Stimulated activated CD4-positive, alpha-beta T cell treated with anti-CD3 and anti-CD28 coated beads, Interleukin-1b, Interleukin-23, amount 100 ng/mL, for 1 hour (primary cell): ENCODE measurements around the gene KIF5C.

Experiments used
- DNase-seq, 2 donors: peaks; one replicate each; pipeline ENCODE4 v3.0.0-alpha.2; 2020; ENCODE audit warnings: low read depth in 2 of 2

The KIF5C gene

GRCh38 chr2:148887350-148888002 is 12.4 kb downstream of the KIF5C start:
- DNase-seq: no peak

GRCh38 chr2:148888003-148888501 is 13.0 kb downstream of the KIF5C start:
- no peak for DNase-seq

DNA sequence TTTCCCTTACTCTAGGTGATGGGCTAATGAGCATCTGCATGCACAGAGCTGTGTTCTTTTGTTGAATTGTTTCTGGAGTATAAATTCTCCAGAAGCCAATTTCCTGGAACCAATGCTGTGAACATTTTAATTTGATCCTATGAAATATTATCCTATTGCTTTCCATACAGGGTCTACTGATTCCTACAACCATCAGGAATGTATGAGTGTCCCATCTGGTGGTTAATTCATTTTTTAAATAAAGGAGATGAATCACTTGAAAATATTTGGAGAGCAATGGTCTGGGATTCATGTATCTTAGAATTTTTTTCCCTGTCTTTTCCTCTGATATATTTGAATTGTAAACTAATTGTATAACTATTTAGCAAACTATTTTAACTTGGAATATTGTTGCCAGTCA is 14.0 kb downstream of the KIF5C start:
- no peak for DNase-seq

GRCh38 chr2:148893906-148894305 is 18.9 kb downstream of the KIF5C start:
- DNase-seq: no peak

DNA sequence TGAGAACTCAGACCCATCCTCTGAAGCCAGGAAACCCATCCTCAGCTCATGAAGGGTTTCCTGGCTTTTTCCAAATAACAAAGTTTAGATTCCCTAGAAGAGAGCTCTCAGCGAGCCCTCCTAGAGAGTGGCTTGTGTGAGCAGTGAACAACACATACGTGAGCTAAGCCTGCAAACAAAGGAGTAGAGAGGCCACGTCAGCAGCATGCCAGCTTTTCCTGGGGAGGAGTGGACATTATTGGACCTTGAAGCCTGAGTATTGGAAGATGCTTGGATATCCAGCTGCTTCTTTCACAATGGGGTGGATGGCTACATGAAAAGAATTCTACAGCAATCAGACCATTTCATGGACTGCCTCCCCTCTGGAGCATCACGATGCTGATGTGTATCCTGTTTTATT is 21.1 kb downstream of the KIF5C start:
- no peak for DNase-seq

GRCh38 chr2:148899638-148900318 is 24.8 kb downstream of the KIF5C start:
- DNase-seq: no peak

GRCh38 chr2:148900350-148900837 is 25.4 kb downstream of the KIF5C start:
- DNase-seq: no peak

DNA sequence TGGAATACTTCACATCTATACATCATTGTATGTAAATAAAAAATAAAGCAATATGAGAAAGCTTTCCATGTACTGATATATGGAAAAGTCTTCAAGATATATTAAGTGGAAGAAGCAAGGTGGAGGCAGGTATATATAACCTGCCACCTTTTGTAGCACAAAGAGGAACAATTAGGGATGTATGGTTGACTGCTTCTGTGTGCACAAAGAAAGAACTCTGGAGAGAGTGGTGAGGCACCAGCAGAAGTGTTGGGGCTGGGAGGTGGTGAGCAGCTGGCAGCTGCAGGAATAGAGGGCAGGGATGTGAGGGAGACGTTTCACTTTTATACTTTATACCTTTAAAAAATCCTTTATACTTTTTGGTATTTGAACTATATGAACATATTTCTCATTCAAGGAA is 26.1 kb downstream of the KIF5C start:
- DNase-seq: no peak

DNA sequence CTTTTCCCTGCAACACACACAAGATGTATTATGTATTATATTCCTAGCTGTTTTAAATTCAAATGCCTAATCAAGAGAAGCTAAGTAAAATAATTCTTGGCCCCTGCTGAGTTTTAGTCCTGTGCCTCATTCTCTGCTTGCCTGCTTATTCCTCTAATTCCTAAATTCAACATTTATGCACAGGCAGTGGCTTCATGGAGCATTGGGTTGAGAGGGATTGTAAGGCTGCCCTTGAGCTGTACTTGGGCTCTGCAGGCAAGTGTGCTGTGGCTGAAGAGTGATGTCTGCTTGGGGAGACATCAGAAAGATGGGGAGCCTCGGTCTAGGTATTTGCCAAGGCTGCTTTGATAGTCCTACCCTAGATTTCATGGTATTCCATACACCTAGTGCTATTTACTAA is 27.8 kb downstream of the KIF5C start:
- DNase-seq: no peak

DNA sequence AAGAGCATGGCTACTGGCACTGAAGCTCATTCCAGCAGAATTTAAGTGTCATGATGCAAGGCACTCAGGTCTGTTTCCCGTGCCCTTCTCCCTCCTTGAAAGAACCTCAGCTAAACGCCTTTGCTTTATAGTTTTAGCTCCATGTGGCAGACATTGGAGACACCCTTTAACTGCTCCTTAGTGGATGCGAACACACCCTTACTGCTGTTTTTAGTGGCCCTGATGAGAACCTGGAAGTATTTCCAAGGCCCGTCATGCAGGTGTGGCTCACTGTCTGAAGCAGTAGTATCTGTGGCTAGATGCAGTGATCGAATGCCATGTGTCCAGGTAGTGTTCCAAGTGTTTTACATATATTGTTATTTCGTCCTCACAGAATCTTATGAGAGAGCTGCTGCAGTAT is 28.3 kb downstream of the KIF5C start:
- no peak for DNase-seq

DNA sequence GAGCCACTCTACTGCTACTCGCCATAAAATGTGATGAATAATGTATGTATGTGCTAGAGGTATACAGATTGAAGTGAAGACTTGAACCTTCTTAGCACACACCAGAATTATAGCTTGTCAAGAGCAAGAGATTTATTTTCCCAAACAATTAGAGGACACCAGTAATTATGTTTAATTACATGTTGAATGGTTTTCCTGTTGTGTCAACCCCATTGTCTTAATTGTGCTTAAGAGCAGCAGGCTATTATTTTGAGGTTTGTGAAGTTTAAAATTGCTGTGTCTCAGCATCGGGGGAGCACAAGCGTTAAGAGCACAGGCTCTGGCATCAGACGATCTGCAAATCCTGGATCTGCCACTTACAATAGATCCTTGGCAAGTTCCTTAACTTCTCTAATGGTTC is 29.0 kb downstream of the KIF5C start:
- DNase-seq: no peak

DNA sequence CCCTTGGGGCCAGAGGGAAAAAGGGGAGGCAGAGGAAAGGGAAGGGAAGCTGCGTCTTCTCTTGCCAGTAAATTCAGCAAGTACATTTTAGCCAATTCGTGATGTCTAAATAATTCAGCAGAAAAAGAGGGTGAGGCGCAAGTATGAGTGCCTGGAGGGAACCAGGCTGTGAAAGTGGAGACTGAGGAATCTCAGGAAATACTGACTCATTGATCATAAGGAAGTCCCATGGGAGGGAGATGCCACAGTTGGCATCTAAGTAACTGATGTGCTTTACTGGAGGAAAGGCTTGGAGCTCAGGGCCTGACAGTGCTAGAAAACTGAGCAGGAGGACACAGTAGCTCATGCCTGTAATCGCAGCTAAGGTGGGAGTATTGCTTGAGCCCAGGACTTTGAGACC is 31.1 kb downstream of the KIF5C start:
- DNase-seq: no peak

DNA sequence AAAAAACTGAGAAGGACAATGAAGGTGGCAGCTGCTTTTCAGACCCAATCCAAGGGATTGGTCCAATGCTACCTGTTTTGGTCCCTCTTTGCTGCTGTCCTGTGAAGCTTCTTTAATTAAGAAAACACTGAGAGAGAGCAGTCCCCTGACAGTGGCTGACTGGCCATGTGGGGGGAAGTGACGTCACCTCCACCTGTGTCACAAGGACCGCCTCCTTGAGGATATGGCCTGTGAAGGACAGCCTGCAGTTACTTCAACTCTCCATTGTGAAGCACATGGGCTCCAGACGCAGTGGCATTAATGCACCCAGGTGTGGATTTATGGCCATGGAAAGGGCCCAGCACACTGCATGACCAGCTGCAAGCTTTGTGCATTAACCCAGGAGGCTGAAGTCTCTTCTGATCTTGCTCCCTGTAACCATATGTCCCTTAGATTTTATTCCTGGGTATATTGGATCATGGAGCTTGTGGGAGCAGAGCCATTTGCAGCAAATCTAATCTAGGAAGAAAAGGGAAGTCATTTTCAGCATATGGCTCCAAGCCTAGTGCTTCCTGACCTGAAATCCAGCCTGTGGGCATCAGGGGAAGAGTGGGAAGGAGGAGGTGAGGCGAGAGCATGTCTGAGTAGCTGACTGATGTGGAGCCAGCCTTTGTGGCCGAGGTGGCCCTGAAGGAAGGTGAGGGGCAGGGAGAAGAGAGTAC is 32.2 kb downstream of the KIF5C start:
- no peak for DNase-seq

DNA sequence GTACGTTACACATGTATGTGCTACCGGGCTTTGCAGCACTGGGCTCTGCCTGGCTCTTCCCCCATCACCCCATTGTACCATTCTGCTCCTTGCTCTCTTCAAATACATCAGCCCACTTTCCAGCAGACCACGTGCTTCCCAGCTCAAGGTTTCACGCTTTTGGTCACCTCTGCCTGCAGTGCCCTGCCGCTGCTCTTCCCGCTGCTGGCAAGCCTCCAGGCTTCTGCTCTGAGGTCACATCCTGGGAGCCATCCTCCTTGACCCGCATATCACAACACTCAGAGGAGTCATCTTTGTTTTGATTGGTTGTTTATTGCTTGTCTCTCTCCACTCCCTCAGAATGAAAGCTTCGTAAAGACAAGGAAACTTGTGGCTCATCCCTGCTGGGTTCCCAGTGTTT is 34.1 kb downstream of the KIF5C start:
- DNase-seq: no peak

GRCh38 chr2:148913061-148913460 is 38.0 kb downstream of the KIF5C start:
- no peak for DNase-seq

GRCh38 chr2:148913492-148913891 is 38.5 kb downstream of the KIF5C start:
- DNase-seq: no peak

GRCh38 chr2:148914463-148914862 is 39.4 kb downstream of the KIF5C start:
- no peak for DNase-seq

GRCh38 chr2:148917431-148917830 is 42.4 kb downstream of the KIF5C start:
- no peak for DNase-seq

DNA sequence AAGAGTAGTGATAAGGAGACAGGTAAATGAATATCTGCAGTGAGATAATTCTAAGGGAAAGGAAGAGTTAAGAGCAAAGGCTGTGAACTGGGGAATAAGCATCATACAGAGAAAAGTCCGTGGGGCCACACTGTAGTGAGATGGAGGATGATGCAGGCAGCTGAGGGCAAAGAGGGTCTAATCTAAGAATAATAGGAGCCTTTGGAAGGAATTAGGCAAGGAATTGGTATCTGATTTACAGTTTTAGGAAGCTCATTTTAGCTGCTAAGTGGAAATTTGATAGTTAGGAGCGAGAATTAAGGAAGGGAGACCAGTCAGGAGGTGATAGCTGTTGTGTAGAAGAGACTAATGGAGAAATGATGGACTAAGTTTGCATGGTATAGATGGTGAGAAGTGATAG is 43.5 kb downstream of the KIF5C start:
- DNase-seq: no peak

DNA sequence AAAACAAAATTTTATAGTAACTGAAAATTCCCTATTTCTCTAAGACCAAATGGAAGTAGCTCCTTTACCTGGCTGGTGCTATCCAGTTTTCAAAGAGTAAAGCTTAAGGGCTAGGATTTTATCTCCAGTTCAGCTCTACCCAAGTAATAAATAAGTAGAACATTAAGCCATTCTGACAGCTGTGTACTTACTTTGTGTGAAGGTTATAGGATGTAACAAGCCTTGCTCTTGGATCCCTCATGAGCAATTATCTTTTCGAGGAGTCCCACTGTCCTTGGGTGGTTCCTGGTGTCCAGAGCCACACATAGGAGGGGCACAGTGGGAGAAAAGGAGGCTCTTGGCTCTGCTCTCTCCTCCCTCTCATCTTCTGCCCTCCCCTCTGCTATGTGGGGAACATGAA is 45.5 kb downstream of the KIF5C start:
- DNase-seq: no peak

DNA sequence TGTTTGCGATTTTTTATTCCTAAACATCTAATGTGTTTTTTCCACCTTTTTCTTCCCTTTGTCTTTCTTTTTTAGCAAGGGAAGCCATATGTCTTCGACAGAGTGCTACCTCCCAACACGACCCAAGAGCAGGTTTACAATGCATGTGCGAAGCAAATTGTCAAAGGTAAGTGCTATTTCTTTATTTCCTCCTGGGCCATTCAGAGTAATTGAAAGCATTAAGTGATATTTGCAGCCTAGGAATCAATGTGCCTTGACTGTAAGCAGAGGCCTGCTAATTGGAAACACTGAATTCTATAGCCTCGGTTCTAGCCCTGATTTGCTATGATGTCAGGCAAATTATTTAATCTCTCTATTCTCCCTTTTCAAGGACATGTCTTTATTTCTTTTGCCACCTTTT is 47.0 kb downstream of the KIF5C start:
- no peak for DNase-seq

GRCh38 chr2:148922776-148923475 is 47.9 kb downstream of the KIF5C start:
- no peak for DNase-seq
